NCI-H446 treated with DMSO at 0.1 percent for 48 hours (cell line): Measurements from ENCODE around the gene MCF2L2.
"Not testable (repeated sequence)": the region's sequence is repeated elsewhere in the genome, so short reads cannot be mapped to it uniquely, and the experiment has no call there.

Experiments
- DNase-seq: peaks from one replicate; lab custom pipeline; 2025; lab: John Stamatoyannopoulos, UW

MCF2L2 gene

GRCh38 chr3:183428447-183429211, at the start of gene MCF2L2:
Gene MCF2L2, minus strand, starts transcription at chr3:183428619. Its CDS starts 642 bp downstream, at chr3:183427977.
- no peak for DNase-seq

DNA sequence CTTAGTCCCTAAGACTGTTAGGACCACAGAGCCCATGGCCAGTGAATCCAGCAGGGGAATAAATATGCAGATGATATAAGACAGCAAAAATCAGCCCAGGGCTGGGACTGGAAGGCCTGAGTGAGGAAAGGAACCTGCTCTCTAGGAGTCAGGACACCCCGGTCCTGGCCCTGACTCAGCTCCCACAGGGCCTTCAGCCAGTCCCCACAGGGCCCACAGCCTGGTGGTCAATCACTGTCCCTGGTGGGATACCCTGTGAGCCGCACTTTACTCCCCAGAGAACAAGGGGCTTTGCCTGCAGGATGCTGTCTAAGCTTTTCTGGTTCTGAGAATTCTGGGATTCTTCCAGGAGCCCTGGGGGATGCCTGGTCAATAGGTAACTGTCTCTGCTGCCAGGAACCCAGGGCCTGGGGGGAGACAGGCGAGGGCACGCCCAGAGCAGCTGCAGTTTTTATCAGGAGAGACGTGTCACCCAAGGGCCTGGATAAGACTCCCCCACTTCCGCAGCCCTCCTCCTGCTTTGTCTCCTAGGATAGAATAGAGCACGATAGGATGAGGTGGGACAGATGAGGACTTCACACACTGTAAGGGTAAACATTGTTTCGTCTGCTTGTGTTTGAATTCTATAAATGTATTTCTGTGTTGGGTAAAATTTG, 49.5 kb upstream of the MCF2L2 start:
- DNase-seq: no peak

DNA sequence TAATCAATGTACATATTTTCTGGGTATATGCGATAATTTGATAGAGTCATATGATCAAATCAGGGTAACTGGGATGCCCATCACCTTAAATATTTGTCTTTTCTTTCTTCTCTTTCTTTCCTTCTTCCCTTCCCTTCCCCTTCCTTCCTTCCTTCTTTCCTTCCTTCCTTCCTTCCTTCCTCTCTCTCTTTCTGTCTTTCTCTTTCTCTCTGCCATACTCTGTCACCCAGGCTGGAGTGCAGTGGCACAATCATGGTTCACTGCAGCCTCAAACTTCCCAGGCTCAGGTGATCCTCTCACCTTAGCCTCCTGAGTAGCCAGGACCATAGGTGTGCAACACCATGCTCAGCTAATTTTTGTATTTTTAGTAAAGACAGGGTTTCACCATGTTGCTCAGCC, 47.3 kb upstream of the MCF2L2 start:
- not testable (repeated sequence) for DNase-seq

DNA sequence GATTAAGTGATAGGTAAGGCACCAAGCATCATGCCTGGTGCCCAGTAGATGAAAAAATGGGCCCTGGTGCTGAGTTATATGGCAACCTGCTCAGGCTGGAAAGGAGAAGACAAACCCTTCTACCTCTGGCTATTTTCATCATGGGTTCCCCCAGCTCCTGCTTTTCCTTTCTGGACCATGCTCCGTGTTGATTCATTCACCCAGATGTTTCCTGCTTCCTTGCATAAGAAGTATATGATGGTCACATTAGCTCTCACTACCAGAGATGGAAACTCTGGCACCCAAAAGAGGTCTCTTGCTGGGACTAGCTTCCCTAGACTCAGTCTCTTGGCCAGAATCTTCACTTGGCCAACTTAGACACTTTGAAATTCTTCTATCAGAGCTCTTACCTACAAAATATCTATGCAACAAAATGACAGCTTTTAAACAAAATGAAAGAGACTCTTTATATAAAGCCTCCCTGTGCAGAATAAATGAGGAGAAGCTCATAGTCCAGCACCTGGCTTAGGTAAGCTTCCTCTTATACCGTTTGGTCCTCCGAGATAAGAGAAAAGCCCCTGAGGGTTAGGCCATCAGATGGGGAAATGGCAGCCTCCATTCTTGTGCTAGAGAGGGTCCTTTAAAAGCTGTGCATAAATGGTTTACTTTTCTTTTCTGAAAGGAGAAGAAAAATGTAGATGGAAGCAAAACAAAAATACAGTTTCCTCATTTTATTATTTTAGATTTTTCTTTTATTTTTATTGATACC, 46.8 kb upstream of the MCF2L2 start:
- no peak for DNase-seq

DNA sequence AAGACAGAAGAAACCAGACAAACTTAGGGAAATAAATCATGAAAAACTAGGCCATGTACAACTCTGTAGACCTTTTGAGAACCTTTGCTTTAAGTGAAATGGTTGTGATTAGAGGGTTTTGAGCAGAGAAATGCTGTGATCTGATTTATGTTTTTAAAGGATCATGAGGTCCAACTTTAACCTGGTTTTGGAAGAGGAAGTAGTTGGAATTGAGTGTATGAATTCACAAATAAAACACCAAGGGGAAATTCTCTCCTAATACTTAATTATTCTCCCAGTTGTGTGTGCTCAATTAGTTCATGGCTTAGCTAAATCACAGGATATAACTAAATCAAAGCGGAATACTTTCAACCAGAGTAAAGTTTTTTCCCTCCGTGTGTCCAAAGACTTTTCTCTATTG, 45.5 kb upstream of the MCF2L2 start:
- no peak for DNase-seq

- DNase-seq: no peak
These were observed 43.7 kb upstream of the MCF2L2 start for GRCh38 chr3:183472155-183472554.

- DNase-seq: no peak
These were observed 40.0 kb upstream of the MCF2L2 start for GRCh38 chr3:183468424-183468823.

DNA sequence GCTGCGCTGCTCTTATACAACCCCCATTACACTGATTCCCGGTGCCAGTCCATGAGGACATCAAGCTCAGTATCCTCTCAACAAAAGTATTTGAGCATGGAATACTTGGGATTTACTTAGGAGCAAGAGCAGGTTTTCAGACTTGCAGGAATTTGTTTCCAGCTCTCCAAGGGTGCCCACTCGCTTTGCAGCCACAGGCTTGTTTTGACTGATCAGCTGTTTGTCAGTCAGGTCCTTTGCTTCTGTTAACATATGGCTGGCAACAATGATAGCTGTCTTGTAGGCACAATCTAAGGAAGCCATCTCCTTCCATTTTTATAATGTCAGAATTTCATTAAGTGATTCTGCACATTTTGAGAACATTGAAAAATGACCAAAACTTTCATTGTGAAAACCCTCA, 38.2 kb upstream of the MCF2L2 start:
- no peak for DNase-seq

- DNase-seq: not testable (repeated sequence)
These were observed 37.3 kb upstream of the MCF2L2 start for GRCh38 chr3:183465710-183466109.

DNA sequence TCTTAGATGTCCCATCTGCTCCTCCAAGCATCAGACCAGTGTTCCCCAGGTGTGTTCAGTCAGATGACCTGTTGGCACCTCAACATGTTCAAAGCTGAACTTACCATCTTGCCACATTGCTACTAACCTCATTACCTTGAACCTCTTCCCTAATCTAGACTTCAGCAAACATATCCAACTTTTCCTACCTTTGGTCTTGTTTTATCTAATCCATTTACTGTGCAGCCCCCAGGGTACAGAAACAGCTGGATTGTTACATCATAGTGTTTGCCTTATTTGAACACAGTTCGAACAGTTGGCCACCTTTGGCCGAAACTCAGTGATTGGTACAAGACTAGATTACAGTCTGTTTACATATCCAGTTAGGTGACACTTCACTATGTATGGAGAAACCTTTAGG, 36.1 kb upstream of the MCF2L2 start:
- DNase-seq: no peak

DNA sequence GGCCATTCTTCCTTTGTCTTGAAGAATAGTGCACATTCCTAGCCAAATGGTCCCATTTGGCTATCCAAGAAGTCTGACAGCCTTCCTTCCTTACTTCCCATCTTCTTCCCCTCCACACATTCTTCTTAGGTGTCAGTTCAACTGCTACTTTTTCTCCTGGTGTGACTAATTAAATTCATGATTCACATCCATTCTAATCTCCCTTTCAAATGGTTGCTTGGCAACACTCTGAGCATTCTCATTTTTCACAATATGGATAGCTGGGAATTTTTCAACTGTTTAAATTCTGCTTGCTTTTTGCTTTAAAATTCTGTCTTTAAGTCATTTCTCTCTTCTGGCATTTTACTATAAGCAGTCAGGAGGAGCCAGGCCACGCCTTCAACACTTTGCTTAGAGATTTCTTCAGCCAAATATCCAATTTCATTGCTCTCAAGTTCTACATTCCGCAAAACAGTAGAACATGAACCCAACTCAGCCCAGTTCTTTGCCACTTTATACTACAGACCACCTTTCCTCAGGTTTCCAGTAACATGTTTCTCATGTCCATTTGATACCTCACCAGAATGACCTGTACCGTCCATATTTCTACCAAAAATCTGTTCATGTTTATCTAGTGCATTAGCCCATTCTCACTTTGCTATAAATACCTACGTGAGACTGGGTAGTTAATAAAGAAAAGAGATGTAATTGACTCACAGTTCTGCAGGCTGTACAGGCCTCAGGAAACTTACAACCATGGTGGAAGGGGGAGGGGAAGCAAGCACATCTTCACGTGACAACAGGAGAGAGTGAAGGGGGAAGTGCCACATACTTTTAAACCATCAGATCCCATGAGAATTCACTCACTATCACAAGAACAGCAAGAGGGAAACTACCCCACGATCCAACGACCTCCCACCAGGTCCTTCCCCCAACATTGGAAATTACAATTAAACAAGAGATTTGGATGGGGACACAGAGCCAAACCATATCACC, 31.9 kb upstream of the MCF2L2 start:
- no peak for DNase-seq

DNA sequence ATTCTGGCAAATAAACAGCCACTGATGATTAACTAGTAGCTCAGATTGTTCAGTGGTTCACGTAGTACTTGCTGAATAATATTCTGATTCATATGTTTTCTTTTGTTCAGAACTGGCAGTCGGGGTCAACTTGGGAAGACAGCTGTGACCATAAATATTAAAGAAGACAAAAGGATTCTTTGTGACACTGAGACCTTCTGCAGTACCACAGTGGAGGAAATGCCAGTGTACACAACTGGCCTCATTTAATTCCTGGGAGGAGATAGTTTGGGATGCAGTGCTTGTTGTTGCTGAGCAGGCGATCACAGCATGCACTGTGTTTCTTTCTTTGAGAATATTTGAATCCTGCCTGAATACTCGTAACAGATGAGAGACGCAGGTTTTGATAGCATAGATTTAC, 26.7 kb upstream of the MCF2L2 start:
- DNase-seq: no peak

- DNase-seq: no peak
These were observed 25.6 kb upstream of the MCF2L2 start for GRCh38 chr3:183454064-183454463.

GRCh38 chr3:183449791-183450190, 21.4 kb upstream of the MCF2L2 start:
- no peak for DNase-seq

DNA sequence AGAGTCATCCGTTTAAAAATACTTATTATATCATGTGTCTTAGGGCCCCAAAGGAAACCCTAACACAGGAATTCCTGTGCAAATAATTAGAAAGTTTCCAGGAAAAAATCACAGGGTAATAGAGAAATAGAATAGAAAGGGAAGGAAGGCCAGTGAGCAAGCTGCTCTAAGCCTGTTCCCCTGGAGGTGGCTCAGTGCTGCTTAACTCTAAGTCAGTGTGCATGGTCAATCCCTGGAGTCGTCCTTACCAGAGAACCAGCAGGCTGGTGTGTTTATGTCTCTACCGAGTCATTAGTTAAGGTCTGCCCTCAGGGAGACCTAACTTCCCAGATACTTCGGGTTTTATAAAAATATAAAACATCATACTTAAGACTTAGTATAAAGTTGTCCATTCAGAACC, 21.0 kb upstream of the MCF2L2 start:
- no peak for DNase-seq

GRCh38 chr3:183448369-183449128, 20.1 kb upstream of the MCF2L2 start:
- no peak for DNase-seq

DNA sequence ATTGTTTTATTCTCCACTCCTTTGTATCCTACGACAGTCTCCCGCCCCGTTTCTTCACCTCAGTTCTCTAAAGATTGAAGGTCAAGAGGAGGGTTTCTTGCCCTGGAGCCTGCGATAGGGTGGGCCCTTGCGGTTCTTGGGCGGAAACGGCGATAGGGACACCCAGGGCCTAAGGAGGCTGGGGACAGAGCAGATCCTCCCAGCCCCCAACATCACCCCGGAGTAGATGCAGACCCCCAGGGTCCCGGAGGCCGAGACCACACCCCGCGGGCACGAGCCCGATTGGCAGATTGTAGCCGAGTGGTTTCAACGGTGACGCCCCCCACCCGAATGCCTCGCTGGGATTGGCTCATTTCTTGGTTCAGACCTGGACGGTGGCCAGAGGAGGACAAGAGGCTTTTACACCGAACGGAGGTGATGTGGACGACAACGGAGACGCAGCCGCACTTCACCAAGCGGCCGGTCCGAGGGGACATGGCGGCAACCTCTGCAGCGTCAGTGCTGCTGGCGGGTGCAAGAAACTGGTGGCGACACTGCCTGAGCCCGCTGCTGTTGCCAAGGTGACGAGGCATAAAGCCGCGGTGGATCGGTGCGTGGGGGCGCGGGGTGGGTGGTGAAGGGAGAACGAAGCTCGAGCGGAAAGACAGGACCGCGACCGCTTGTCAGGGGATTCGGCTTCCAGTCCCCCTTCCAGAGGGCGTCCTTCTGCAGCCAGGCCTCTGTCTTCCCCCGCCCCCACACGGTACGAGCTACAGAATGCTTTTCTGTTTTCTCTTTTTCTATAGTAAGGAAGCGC, 19.0 kb upstream of the MCF2L2 start:
- peak; percentile 51 for DNase-seq

- no peak for DNase-seq
These were observed 18.4 kb upstream of the MCF2L2 start for GRCh38 chr3:183446838-183447205.

DNA sequence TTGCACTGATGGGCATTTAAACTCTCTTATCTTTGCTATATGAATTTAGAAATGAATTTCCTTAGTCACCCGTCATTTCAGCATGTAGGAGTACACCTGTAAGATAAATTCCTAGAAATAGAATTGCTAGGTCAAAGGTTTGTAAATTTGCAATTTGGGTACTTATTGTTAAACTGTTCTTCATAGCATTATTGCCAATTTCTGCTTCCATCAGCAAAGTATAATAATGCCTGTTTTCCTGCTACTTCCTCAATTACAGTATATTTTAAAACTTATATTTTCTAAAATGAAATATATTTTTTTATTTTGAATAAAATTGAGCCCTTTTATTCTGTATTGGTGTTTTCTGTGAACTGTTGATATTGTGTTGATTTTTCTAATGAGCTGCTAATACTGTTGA, 16.3 kb upstream of the MCF2L2 start:
- DNase-seq: no peak
